WI38 (cell line): Measurements from ENCODE around the gene PLD3.

Source experiments
- H3K4me3 ChIP-seq: 2 replicates; pipeline ENCODE4 v1.5.1; 2011; ENCODE audit warnings: low read depth, mild to moderate bottlenecking, control low read depth, low read length
- TF ChIP-seq, protein P1 (sequence below): IDR thresholded peaks from 2 replicates; pipeline ENCODE4 v1.5.1; 2012; ENCODE audit warnings: low read depth, mild to moderate bottlenecking, control low read depth, low read length

Gene PLD3

GRCh38 chr19:40418040-40418439, 69.5 kb downstream of the PLD3 start:
- TF ChIP-seq, protein P1, sequence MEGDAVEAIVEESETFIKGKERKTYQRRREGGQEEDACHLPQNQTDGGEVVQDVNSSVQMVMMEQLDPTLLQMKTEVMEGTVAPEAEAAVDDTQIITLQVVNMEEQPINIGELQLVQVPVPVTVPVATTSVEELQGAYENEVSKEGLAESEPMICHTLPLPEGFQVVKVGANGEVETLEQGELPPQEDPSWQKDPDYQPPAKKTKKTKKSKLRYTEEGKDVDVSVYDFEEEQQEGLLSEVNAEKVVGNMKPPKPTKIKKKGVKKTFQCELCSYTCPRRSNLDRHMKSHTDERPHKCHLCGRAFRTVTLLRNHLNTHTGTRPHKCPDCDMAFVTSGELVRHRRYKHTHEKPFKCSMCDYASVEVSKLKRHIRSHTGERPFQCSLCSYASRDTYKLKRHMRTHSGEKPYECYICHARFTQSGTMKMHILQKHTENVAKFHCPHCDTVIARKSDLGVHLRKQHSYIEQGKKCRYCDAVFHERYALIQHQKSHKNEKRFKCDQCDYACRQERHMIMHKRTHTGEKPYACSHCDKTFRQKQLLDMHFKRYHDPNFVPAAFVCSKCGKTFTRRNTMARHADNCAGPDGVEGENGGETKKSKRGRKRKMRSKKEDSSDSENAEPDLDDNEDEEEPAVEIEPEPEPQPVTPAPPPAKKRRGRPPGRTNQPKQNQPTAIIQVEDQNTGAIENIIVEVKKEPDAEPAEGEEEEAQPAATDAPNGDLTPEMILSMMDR, result no peak
- no peak overlapping the region for H3K4me3 ChIP-seq

- TF ChIP-seq, protein P1, result no peak
- no peak overlapping the region for H3K4me3 ChIP-seq
Observed at GRCh38 chr19:40419066-40419612, 70.6 kb downstream of the PLD3 start.

DNA sequence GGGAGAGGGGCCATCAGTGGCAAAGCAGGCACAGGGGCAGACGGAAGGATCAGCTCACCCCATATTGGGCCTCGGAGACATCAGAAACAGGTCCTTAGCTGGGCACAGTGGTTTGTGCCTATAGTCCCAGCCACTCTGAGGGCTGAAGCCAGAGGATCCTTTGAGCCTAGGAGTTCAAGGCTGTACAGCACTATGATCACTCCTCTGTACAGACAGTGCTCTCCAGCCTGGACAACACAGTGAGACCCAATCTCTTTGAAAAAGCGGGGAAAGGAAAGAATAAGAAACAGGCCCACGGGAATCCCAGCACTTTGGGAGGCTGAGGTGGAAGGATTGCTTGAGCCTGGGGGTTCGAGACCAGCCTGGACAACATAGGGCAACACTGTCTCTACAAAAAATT, 71.3 kb downstream of the PLD3 start:
- TF ChIP-seq, protein P1, result no peak
- H3K4me3 ChIP-seq, result no peak overlapping the region

DNA sequence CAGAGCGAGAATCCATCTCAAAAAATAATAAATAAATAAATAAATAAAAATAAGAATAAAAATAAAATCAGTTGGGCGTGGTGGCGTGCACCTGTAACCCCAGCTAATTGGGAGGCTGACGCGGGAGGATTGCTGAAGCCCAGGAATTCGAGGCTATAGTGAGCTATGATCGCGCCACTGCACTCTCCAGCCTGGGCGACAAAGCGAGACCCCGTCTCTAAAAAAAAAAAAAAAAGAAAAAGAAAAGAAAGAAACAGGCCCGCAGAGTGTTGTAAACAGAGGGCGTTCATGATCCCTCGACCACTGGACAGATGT, 71.9 kb downstream of the PLD3 start:
- TF ChIP-seq, protein P1, result no peak
- H3K4me3 ChIP-seq, result peak overlapping the region; percentile 57

- TF ChIP-seq, protein P1, result peak; percentile 93
- H3K4me3 ChIP-seq, result peak overlapping the region; percentile 57
Observed at GRCh38 chr19:40420766-40421765, 72.6 kb downstream of the PLD3 start.

- peak overlapping the region; percentile 57; the same call in 1 of the 2 replicates for H3K4me3 ChIP-seq
- TF ChIP-seq, protein P1, result no peak
Observed at GRCh38 chr19:40421993-40422747, 73.7 kb downstream of the PLD3 start.
